HepG2 (cell line): Measurements from ENCODE around the gene CADPS2. TPM values are rescaled to one million over a fixed set of nuclear protein-coding genes. Genes with fewer than 3 reads are reported as not detected.

Experiments
- ATAC-seq: fragments of 200-7000 bp; cut with Tn5 transposase; 3 replicates; pipeline ENCODE4 v1.9.1; 2020; ENCODE audit warnings: mild to moderate bottlenecking, moderate library complexity
- BruUV-seq: library from RNA; stranded (reverse); fragments of 400-500 nt; replicated peaks from 2 replicates; lab custom pipeline; 2021; lab: Mats Ljungman, UMichigan
- CTCF ChIA-PET: fragments of 300-600 bp; formaldehyde crosslinking; extraction: SDS; loops from one replicate; lab custom pipeline; 2021; ENCODE audit warnings: low total read pairs, inconsistent platforms, low intra/inter-chr PET ratio; lab: Yijun Ruan, JAX
- POLR2A ChIA-PET: fragments of 350-600 bp; sonication (Branson Sonifier 250); formaldehyde crosslinking; loops from one replicate; lab custom pipeline; 2020; ENCODE audit warnings: antibody characterized with exemption, inconsistent platforms; lab: Yijun Ruan, JAX
- DNase-seq: peaks from one replicate; pipeline ENCODE4 v3.0.0-alpha.2; 2015; ENCODE audit warnings: low spot score
- FAIRE-seq: peaks from 3 replicates; lab custom pipeline; 2011; peaks lifted over from hg19 to GRCh38; lab: Jason Lieb, UNC
- H2AFZ ChIP-seq: one replicate; pipeline ENCODE4 v1.6.1; 2011; ENCODE audit warnings: low read length, inconsistent platforms
- H3K27ac ChIP-seq: fragments of 300-600 bp; 3 replicates; pipeline ENCODE4 v1.8.0; 2011; ENCODE audit warnings: mixed run types, mild to moderate bottlenecking, mixed read lengths, low read length, inconsistent platforms; ENCODE audit not compliant: insufficient read depth; ENCODE audit errors: extremely low read length
- H3K27me3 ChIP-seq, 2 experiments: fragments of 200-600 bp in 1 of 2; 2 replicates in 1 of 2; 3 replicates in 1 of 2; pipeline versions ENCODE4 v1.6.0 to v1.8.0; 2011; ENCODE audit warnings: low read length in 2 of 2, mild to moderate bottlenecking in 2 of 2, moderate library complexity in 2 of 2, inconsistent platforms in 1 of 2; ENCODE audit not compliant: insufficient read depth in 2 of 2, control insufficient read depth in 1 of 2
- H3K36me3 ChIP-seq, 2 experiments: fragments of 200-600 bp in 1 of 2; replicated peaks in 1 of 2; 2 replicates in 1 of 2; 3 replicates in 1 of 2; pipeline versions ENCODE4 v1.5.1 to v1.8.0; 2011; ENCODE audit warnings: low read length in 2 of 2, inconsistent platforms in 1 of 2; ENCODE audit not compliant: insufficient read depth in 2 of 2, control insufficient read depth in 1 of 2
- H3K4me1 ChIP-seq: 2 replicates; pipeline ENCODE4 v1.5.1; 2012; ENCODE audit warnings: low read length, inconsistent platforms; ENCODE audit not compliant: insufficient read depth
- H3K4me2 ChIP-seq: 2 replicates; pipeline ENCODE4 v1.6.0; 2011; ENCODE audit warnings: low read depth, low read length, inconsistent platforms
- H3K4me3 ChIP-seq, 3 experiments: fragments of 200-600 bp in 1 of 3; sonication (generic), shearing (Covaris generic) in 1 of 3; replicated peaks in 1 of 3; 2 replicates each; pipeline ENCODE4 v1.5.1; 2011 to 2016; ENCODE audit warnings: low read length in 3 of 3, inconsistent platforms in 2 of 3, low read depth in 2 of 3, mild to moderate bottlenecking in 2 of 3, control low read depth in 1 of 3, mixed read lengths in 1 of 3; ENCODE audit not compliant: insufficient read depth in 1 of 3
- H3K79me2 ChIP-seq: one replicate; pipeline ENCODE4 v1.6.1; 2011; ENCODE audit warnings: low read length, inconsistent platforms; ENCODE audit not compliant: insufficient read depth
- H3K9ac ChIP-seq: 2 replicates; pipeline ENCODE4 v1.6.0; 2011; ENCODE audit warnings: mild to moderate bottlenecking, low read depth, low read length, inconsistent platforms; ENCODE audit not compliant: insufficient read depth
- H3K9me3 ChIP-seq: 2 replicates; pipeline ENCODE4 v1.5.1; 2012; ENCODE audit warnings: mild to moderate bottlenecking, low read length
- H4K20me1 ChIP-seq: 2 replicates; pipeline ENCODE4 v1.6.0; 2011; ENCODE audit warnings: inconsistent platforms, mild to moderate bottlenecking, low read length, moderate library complexity; ENCODE audit not compliant: insufficient read depth
- CCDC6 ChIP-seq: sonication (generic); formaldehyde crosslinking; IDR thresholded peaks from 2 replicates; pipeline ENCODE4 v1.8.1; 2022; ENCODE audit warnings: mild to moderate bottlenecking, missing genetic modification reagents, moderate library complexity
- CHD4 ChIP-seq: fragments of 200-600 bp; sonication (generic); IDR thresholded peaks from 2 replicates; pipeline ENCODE4 v1.7.0; 2017; ENCODE audit warnings: mild to moderate bottlenecking, low read length, borderline replicate concordance
- DDIT3 ChIP-seq: sonication (generic); formaldehyde crosslinking; IDR thresholded peaks from 2 replicates; pipeline ENCODE4 v1.4.0; 2020; ENCODE audit warnings: mild to moderate bottlenecking, missing genetic modification reagents
- MXD3 ChIP-seq: IDR thresholded peaks from 2 replicates; pipeline ENCODE4 v1.6.1; 2016; ENCODE audit warnings: mild to moderate bottlenecking, missing biosample characterization, missing genetic modification reagents
- NR2F6 ChIP-seq, 2 experiments: IDR thresholded peaks; 2 replicates each; pipeline ENCODE4 v1.6.1; 2016; ENCODE audit warnings: antibody characterized with exemption in 1 of 2, mild to moderate bottlenecking in 1 of 2
- PRPF4 ChIP-seq: fragments of 200-400 bp; formaldehyde crosslinking; IDR thresholded peaks from 2 replicates; pipeline ENCODE4 v1.6.1; 2016; ENCODE audit warnings: low read length, low read depth; ENCODE audit not compliant: poor library complexity, severe bottlenecking
- TEF ChIP-seq: sonication (generic); formaldehyde crosslinking; IDR thresholded peaks from 2 replicates; pipeline ENCODE4 v1.5.0; 2020; ENCODE audit warnings: missing genetic modification reagents
- ZBTB21 ChIP-seq: sonication (generic); formaldehyde crosslinking; IDR thresholded peaks from 2 replicates; pipeline ENCODE4 v1.4.0; 2020; ENCODE audit warnings: missing genetic modification reagents
- ZBTB49 ChIP-seq: sonication (generic); formaldehyde crosslinking; IDR thresholded peaks from 2 replicates; pipeline ENCODE4 v1.4.0; 2020; ENCODE audit warnings: missing genetic modification reagents, borderline replicate concordance
- ZFP36 ChIP-seq: fragments of 150-350 bp; IDR thresholded peaks from 2 replicates; pipeline ENCODE4 v1.6.1; 2018; ENCODE audit warnings: borderline replicate concordance, low read length, low read depth; ENCODE audit not compliant: partially characterized antibody
- ZFP62 ChIP-seq: sonication (generic); formaldehyde crosslinking; IDR thresholded peaks from 2 replicates; pipeline ENCODE4 v1.4.0; 2020; ENCODE audit warnings: missing genetic modification reagents
- ZNF124 ChIP-seq: sonication (generic); formaldehyde crosslinking; IDR thresholded peaks from 2 replicates; pipeline ENCODE4 v1.4.0; 2020; ENCODE audit warnings: missing genetic modification reagents
- ZNF761 ChIP-seq: sonication (generic); formaldehyde crosslinking; conservative IDR thresholded peaks from 2 replicates; pipeline ENCODE4 v1.4.0; 2020; ENCODE audit warnings: mild to moderate bottlenecking, missing genetic modification reagents
- ZNF781 ChIP-seq: sonication (generic); formaldehyde crosslinking; IDR thresholded peaks from 2 replicates; pipeline ENCODE4 v1.5.1; 2020; ENCODE audit warnings: borderline replicate concordance, mild to moderate bottlenecking, missing genetic modification reagents; ENCODE audit errors: not compliant biosample characterization
- WGBS: methylation state at CpG from one replicate; pipeline ENCODE4 v1.1.6; 2017; ENCODE audit warnings: low lambda C conversion rate; 5-methylcytosine and 5-hydroxymethylcytosine counted together
- in situ Hi-C: cut with HindIII; loops from 2 replicates; pipeline ENCODE4 v1.10.0; 2017; ENCODE audit warnings: low pct_unique_long_range_greater_than_20kb; ENCODE audit not compliant: extremely low pct_ligation_motif_present
- intact Hi-C: fragments of 100-400 bp; cut with micrococcal nuclease; formaldehyde crosslinking; loops from one replicate; pipeline ENCODE4 v1.10.0; 2022; ENCODE audit not compliant: unreplicated experiment
- polyA plus RNA-seq, 8 experiments: library from polyadenylated mRNA; depleted of rRNA in 3 of 8; stranded (reverse) in 7 of 8; unstranded in 1 of 8; fragments of >200 nt; fragmentation: Illumina TruSeq in 4 of 8; extraction: Trizol in 4 of 8; gene quantifications; 2 replicates each; pipeline versions ENCODE4 v1.2.1 to v1.2.3, GENCODE V29; 2011 to 2016; ENCODE audit warnings: low read depth in 4 of 8, missing spikeins in 1 of 8, mixed read lengths in 1 of 8; ENCODE audit not compliant: insufficient read depth in 1 of 8
- total RNA-seq, 5 experiments: library from RNA; depleted of rRNA; stranded (reverse); fragments of >200 nt; fragmentation: Illumina TruSeq; extraction: Trizol; gene quantifications; 2 replicates each; pipeline ENCODE4 v1.2.3, GENCODE V29; 2016; ENCODE audit warnings: low read depth in 1 of 5

Gene CADPS2
- total and polyA plus RNA-seq, 2 of the 13 experiments (the other 11 are each of a cell fraction or from before 2014, with no cell fraction given), result 17.6 to 43.8 TPM

GRCh38 chr7:122482212-122482611 is 404.0 kb downstream of the CADPS2 start:
- Histone ChIP-seq H3K36me3 (no peaks in the 10 kb centered on the region; a peak in 1 of 5 replicates), H3K9me3 (no peaks in the 10 kb centered on the region), H3K4me1 (no peaks in the 10 kb centered on the region), H3K79me2 (no peaks in the 10 kb centered on the region), H3K4me3 (no peak overlapping the region), H3K27me3 (no peaks in the 10 kb centered on the region), H3K4me2 (no peak overlapping the region), H3K9ac (no peak overlapping the region), H4K20me1 (no peaks in the 10 kb centered on the region), H2AFZ (no peak overlapping the region), H3K27ac (no peak overlapping the region)
- no TSS peak for BruUV-seq
- POLR2A ChIA-PET, result no interaction called here
- in situ Hi-C loops, result no loop called here
- no peak for DNase-seq
- ATAC-seq, result no peak
- no peak for FAIRE-seq
- 92% methylated on average over 4 of the region's 4 CpGs for WGBS
- TF ChIP-seq PRPF4, result no peak
- TF ChIP-seq NR2F6 (IDR thresholded peaks at IDR 0.05), result no peak
- no peak for TF ChIP-seq NR2F6 (CRISPR knock-in tag; IDR thresholded peaks at IDR 0.05)
- TF ChIP-seq TEF (CRISPR knock-in tag), result no peak
- no peak for TF ChIP-seq ZBTB49 (CRISPR knock-in tag)
- TF ChIP-seq DDIT3 (CRISPR knock-in tag), result no peak
- no peak for TF ChIP-seq ZBTB21 (CRISPR knock-in tag)
- no peak for TF ChIP-seq ZFP36
- TF ChIP-seq ZFP62 (CRISPR knock-in tag), result no peak
- no peak for TF ChIP-seq CCDC6 (CRISPR knock-in tag)
- TF ChIP-seq ZNF761 (CRISPR knock-in tag), result no peak
- no peak for TF ChIP-seq MXD3 (CRISPR knock-in tag)
- no peak for TF ChIP-seq CHD4
- TF ChIP-seq ZNF124 (CRISPR knock-in tag), result no peak
- no peak for TF ChIP-seq ZNF781 (CRISPR knock-in tag)
- CTCF ChIA-PET, result no interaction called here
- intact Hi-C loops, result no loop called here
